Heart right ventricle (tissue), 16 donors: ENCODE results near the gene LSM7. TPM values are rescaled to one million over a fixed set of nuclear protein-coding genes. Genes with fewer than 3 reads are reported as not detected.
A peak's percentile ranks its signal among the peaks of the same experiment; 100 is the strongest.

Experiments used
- ATAC-seq, 8 donors: fragments of 200-7000 bp; cut with Tn5 transposase; one replicate each; pipeline ENCODE4 v1.9.1; 2020; ENCODE audit warnings: mild to moderate bottlenecking in 8 of 8, moderate library complexity in 8 of 8, moderate number of reproducible peaks in 1 of 8
- DNase-seq, 2 donors: peaks; one replicate each; pipeline ENCODE4 v3.0.0-alpha.2; 2020
- H3K27ac ChIP-seq, 10 donors: fragments of 200-600 bp; sonication (generic) in 2 of 10; one replicate each; pipeline versions ENCODE4 v1.5.0 to v1.8.0; 2020 to 2022; ENCODE audit warnings: mild to moderate bottlenecking in 3 of 10
- H3K27me3 ChIP-seq, 7 donors: fragments of 200-600 bp; one replicate each; pipeline ENCODE4 v1.8.0; 2021 to 2022; ENCODE audit warnings: mild to moderate bottlenecking in 2 of 7
- H3K36me3 ChIP-seq, 9 donors: fragments of 200-600 bp; sonication (generic) in 1 of 9; one replicate each; pipeline versions ENCODE4 v1.5.0 to v1.8.0; 2020 to 2022; ENCODE audit warnings: mild to moderate bottlenecking in 2 of 9
- H3K4me1 ChIP-seq, 9 donors: fragments of 200-600 bp; sonication (generic) in 1 of 9; one replicate each; pipeline versions ENCODE4 v1.5.0 to v1.8.0; 2020 to 2022; ENCODE audit warnings: mild to moderate bottlenecking in 4 of 9
- H3K4me3 ChIP-seq, 10 donors: fragments of 200-600 bp; sonication (generic) in 2 of 10; one replicate each; pipeline versions ENCODE4 v1.5.0 to v1.8.0; 2020 to 2022; ENCODE audit warnings: mild to moderate bottlenecking in 7 of 10, moderate library complexity in 2 of 10
- H3K9me3 ChIP-seq, 11 donors: fragments of 200-600 bp in 10 of 11; sonication (generic) in 2 of 11; one replicate each; pipeline versions ENCODE4 v1.5.0 to v1.8.0; 2013 to 2022; ENCODE audit warnings: mild to moderate bottlenecking in 2 of 11, control low read depth in 1 of 11, moderate library complexity in 1 of 11
- CTCF ChIP-seq, 9 donors: fragments of 200-600 bp; sonication (generic) in 2 of 9; IDR thresholded peaks; one replicate each; pipeline versions ENCODE4 v1.5.0 to v1.8.0; 2021 to 2022; ENCODE audit warnings: antibody characterized with exemption in 9 of 9, mild to moderate bottlenecking in 5 of 9, moderate library complexity in 1 of 9
- WGBS, 2 donors: extraction: QIAGEN DNeasy Blood & Tissue Kit; methylation state at CpG; one replicate each; pipeline ENCODE4 v1.1.7; 2013; ENCODE audit warnings: inconsistent platforms in 1 of 2; 5-methylcytosine and 5-hydroxymethylcytosine counted together
- intact Hi-C, 10 donors: fragments of 100-400 bp; cut with DNase I; formaldehyde crosslinking; loops; one replicate each; pipeline versions ENCODE4 v1.11.1 to v1.14.2; 2022
- polyA plus RNA-seq, 2 donors: library from polyadenylated mRNA; stranded (reverse); fragments of 200-250 nt; gene quantifications; one replicate each; pipeline ENCODE4 v1.2.3, GENCODE V29; 2013
- total RNA-seq, 10 donors: library from RNA; stranded (reverse); fragmentation: NEBNext Ultra II Directional in 3 of 10; extraction: Animal tissue kit (Norgen Biotek cat#: 25700) in 3 of 10; gene quantifications; one replicate each; pipeline versions ENCODE4 v1.2.1 to v1.2.4, GENCODE V29; 2021 to 2023
- donor health status: Arrhythmogenic right ventricular cardiomyopathy.
- donor health status: ischemic (EF 13 %, LVEDD 7.1; RV severe dilation, severe dysfunction).
- donor health status: healthy with polysubstance abuse.
- donor health status: DM: no; HTN: yes; CAD: no.
- donor health status: DM: no; HTN: no; CAD: no.
- donor health status: ischemic (EF 25% LVEDD 6.9; RV normal size, moderate dysfunction).
- donor health status: ischemic (EF 25% LVEDD 5.7; RV mildly dilated, moderate dysfunction).
- donor health status: healthy.
- donor health status: DM: yes; HTN: yes; CAD: no.
- donor health status: Ischemic cardiomyopathy.
- donor health status: ischemic (EF 35%, LVEDD 5.7; RV mildly dilated, moderate dysfunction).
- donor health status: nonischemic (EF 11% LVEDD 7.7; RV severe dilation, severe dysfunction).
- donor health status: DM: yes; HTN: yes; CAD: no.
- donor health status: PGD.
- donor health status: ischemic (EF 29% LVEDD 5.4; RV normal size, mild dysfunction).
- donor health status: nonischemic (EF 23%, LVEDD 6.1; RV moderate dilation, normal function).

Gene LSM7
- total and polyA plus RNA-seq, 12 donors: 29.0 to 277 (median 38.7) TPM

- no peak for TF ChIP-seq CTCF (IDR thresholded peaks at IDR 0.05)
- Histone ChIP-seq H3K9me3 (no peaks in the 10 kb centered on the region), H3K36me3 (peaks cover 0 to 13% (median 0%) of the 10 kb centered on the region in 9 donors), H3K4me1 (peaks cover 23 to 63% (median 51%) of the 10 kb centered on the region in 9 donors), H3K4me3 (no peak overlapping the region), H3K27ac (no peak overlapping the region), H3K27me3 (no peaks in the 10 kb centered on the region)
- intact Hi-C loops: no loop called here
- DNase-seq (no peak), ATAC-seq (no peak)
- 77 to 82% methylated on average over 20 of the region's 20 CpGs for WGBS, 2 donors
These were observed 2.4 kb upstream of the LSM7 start for GRCh38 chr19:2330632-2331284.

- DNase-seq (no peak), ATAC-seq (no peak)
- no peak overlapping the region for H3K27ac ChIP-seq
- H3K27me3 ChIP-seq: no peaks in the 10 kb centered on the region
- peaks cover 23 to 63% (median 51%) of the 10 kb centered on the region in 9 donors for H3K4me1 ChIP-seq
- no peak for TF ChIP-seq CTCF (IDR thresholded peaks at IDR 0.05)
- H3K36me3 ChIP-seq: peaks cover 0 to 17% (median 0%) of the 10 kb centered on the region in 9 donors
- no peaks in the 10 kb centered on the region for H3K9me3 ChIP-seq
- no peak overlapping the region for H3K4me3 ChIP-seq
- intact Hi-C loops: no loop called here
- WGBS, 2 donors: 71 to 82% methylated on average over 10 of the region's 10 CpGs
These were observed 1.9 kb upstream of the LSM7 start for GRCh38 chr19:2330255-2330631.

GRCh38 chr19:2329501-2329916 is 1.1 kb upstream of the LSM7 start:
- DNase-seq: no peak
- no peak for TF ChIP-seq CTCF (IDR thresholded peaks at IDR 0.05)
- Histone ChIP-seq H3K27me3 (no peaks in the 10 kb centered on the region), H3K9me3 (no peaks in the 10 kb centered on the region), H3K27ac (peak overlapping the region in 2 of 10 donors; percentile 86 to 88), H3K4me1 (peaks cover 23 to 63% (median 51%) of the 10 kb centered on the region in 9 donors), H3K4me3 (peak overlapping the region; percentile 71 to 100 (median 96)), H3K36me3 (peaks cover 0 to 21% (median 0%) of the 10 kb centered on the region in 9 donors)
- WGBS, 2 donors: 50 to 61% methylated on average over 13 of the region's 13 CpGs
- no peak for ATAC-seq
- intact Hi-C loops: no loop called here

- Histone ChIP-seq H3K4me1 (peaks cover 23 to 63% (median 51%) of the 10 kb centered on the region in 9 donors), H3K36me3 (peaks cover 0 to 25% (median 0%) of the 10 kb centered on the region in 9 donors), H3K27ac (peak overlapping the region in 9 of 10 donors; percentile 79 to 93 (median 85)), H3K27me3 (no peaks in the 10 kb centered on the region), H3K9me3 (no peaks in the 10 kb centered on the region), H3K4me3 (peak overlapping the region; percentile 71 to 100 (median 96))
- 3 to 4% methylated on average over 16 of the region's 16 CpGs for WGBS, 2 donors
- intact Hi-C loops: no loop called here
- peak in 1 of 8 donors; percentile 4 for ATAC-seq
- TF ChIP-seq CTCF (IDR thresholded peaks at IDR 0.05): no peak
- no peak for DNase-seq
These were observed 728 bp upstream of the LSM7 start for GRCh38 chr19:2329149-2329478.
